Epithelial cell of esophagus (primary cell): ENCODE results near the gene RBKS.

Source experiments
- DNase-seq: peaks from one replicate; pipeline ENCODE4 v3.0.0; 2010; ENCODE audit warnings: low read depth
- H3K4me3 ChIP-seq: 2 replicates; pipeline ENCODE4 v1.5.1; 2011; ENCODE audit warnings: mild to moderate bottlenecking, low read length, control low read depth
- TF ChIP-seq, protein P1 (sequence below): IDR thresholded peaks from 2 replicates; pipeline ENCODE4 v1.5.1; 2011; ENCODE audit warnings: low read depth, mild to moderate bottlenecking, low read length, control low read depth, inconsistent platforms; ENCODE audit not compliant: insufficient read depth; ENCODE audit errors: missing control alignments

The RBKS gene

GRCh38 chr2:27734305-27734704 is 155.9 kb downstream of the RBKS start:
- no peak for DNase-seq
- TF ChIP-seq, protein P1, sequence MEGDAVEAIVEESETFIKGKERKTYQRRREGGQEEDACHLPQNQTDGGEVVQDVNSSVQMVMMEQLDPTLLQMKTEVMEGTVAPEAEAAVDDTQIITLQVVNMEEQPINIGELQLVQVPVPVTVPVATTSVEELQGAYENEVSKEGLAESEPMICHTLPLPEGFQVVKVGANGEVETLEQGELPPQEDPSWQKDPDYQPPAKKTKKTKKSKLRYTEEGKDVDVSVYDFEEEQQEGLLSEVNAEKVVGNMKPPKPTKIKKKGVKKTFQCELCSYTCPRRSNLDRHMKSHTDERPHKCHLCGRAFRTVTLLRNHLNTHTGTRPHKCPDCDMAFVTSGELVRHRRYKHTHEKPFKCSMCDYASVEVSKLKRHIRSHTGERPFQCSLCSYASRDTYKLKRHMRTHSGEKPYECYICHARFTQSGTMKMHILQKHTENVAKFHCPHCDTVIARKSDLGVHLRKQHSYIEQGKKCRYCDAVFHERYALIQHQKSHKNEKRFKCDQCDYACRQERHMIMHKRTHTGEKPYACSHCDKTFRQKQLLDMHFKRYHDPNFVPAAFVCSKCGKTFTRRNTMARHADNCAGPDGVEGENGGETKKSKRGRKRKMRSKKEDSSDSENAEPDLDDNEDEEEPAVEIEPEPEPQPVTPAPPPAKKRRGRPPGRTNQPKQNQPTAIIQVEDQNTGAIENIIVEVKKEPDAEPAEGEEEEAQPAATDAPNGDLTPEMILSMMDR: no peak

More at GRCh38 chr2:27734305-27734704, 155.9 kb downstream of the RBKS start:
- no peak overlapping the region for H3K4me3 ChIP-seq
